HUES48 (cell line): ENCODE results near the gene MRPL18.
"Not testable (repeated sequence)": the region's sequence is repeated elsewhere in the genome, so short reads cannot be mapped to it uniquely, and the experiment has no call there.

Experiments used
- H3K27ac ChIP-seq: one replicate; pipeline ENCODE4 v1.7.0; 2013; ENCODE audit warnings: low read depth, low read length, inconsistent platforms
- H3K27me3 ChIP-seq: 2 replicates; pipeline ENCODE4 v1.6.1; 2013; ENCODE audit warnings: mild to moderate bottlenecking, low read length; ENCODE audit not compliant: control insufficient read depth, insufficient read depth
- H3K36me3 ChIP-seq: 2 replicates; pipeline ENCODE4 v1.6.1; 2013; ENCODE audit warnings: low read length; ENCODE audit not compliant: control insufficient read depth, insufficient read depth
- H3K4me1 ChIP-seq: 2 replicates; pipeline ENCODE4 v1.6.1; 2013; ENCODE audit warnings: mild to moderate bottlenecking, low read length; ENCODE audit not compliant: control insufficient read depth, insufficient read depth
- H3K4me3 ChIP-seq: 2 replicates; pipeline ENCODE4 v1.5.1; 2013; ENCODE audit warnings: mild to moderate bottlenecking, low read depth, low read length
- H3K9ac ChIP-seq: 2 replicates; pipeline ENCODE4 v1.6.1; 2013; ENCODE audit warnings: mild to moderate bottlenecking, low read depth, low read length, moderate library complexity
- H3K9me3 ChIP-seq: 2 replicates; pipeline ENCODE4 v1.6.1; 2013; ENCODE audit warnings: low read length; ENCODE audit not compliant: control insufficient read depth, insufficient read depth

Gene MRPL18

DNA sequence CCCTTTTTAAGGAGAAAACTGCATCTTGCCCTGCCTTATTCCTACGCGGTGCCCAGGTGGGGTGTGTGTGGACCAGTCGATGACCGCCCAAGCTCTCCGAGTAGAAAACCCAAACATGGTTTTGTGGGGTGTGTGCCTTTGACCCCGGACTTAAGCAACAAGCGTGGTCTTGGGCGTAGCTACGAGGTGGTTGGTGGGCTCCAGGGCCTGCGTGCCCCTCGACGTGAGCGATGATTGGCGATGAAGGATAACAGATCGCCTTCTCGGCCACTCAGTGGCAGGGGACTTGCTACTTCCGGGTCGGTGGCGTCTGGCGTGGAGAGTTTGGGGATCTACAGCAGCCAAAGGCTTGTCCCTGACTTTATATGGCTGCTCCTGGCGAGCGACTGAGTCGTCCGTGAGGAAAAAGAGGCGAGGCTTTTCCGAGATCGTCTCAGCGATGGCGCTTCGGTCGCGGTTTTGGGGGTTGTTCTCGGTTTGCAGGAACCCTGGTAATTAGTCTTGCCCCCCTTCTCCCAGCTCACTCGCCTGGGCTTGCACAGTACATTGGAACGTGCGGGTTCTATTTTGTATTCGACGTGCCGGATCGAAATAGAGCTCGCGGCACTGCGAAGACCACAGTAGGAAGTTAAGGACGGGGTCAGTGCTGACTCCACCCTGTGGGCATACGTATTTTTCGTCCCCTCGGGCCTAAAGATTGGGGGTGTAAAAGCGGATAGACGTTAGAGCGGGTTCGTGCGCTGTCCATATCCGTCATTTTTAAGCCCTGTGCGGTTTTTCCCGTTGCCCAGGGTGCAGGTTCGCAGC is at the start of gene MRPL18:
Gene MRPL18 (plus strand): TSS at position 319 of the 807 bp plus-strand sequence. CDS start 121 bp downstream, at position 440.
- Histone ChIP-seq H3K9ac (peak within 1 kb of the TSS; percentile 93), H3K4me3 (peak within 1 kb of the TSS; percentile 94), H3K27me3 (no peaks in the 10 kb centered on the region), H3K4me1 (peaks cover 16% of the 10 kb centered on the region), H3K9me3 (no peaks in the 10 kb centered on the region), H3K27ac (peak within 1 kb of the TSS; percentile 97), H3K36me3 (peaks cover 57% of the 10 kb centered on the region)

DNA sequence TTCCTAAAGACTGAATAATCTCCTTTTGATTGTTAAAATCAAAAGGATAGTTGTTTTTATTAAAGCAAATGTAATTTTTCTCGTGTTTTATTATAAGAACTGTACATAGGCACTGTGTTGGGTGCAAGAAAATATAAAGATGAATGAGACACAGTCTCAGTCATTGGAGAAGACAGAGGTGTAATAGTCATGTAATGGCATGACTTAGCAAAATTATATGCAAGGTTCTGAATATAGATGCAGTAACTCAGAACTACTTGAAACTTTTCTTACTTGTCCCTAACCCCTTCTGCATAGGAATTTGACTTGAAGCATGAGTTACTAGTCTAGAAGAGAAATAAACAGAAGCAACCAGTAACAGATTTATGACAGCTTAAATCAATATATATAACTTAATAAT is 48.1 kb upstream of the MRPL18 start:
- Histone ChIP-seq H3K4me1 (no peaks in the 10 kb centered on the region), H3K36me3 (peaks cover 100% of the 10 kb centered on the region), H3K9me3 (no peaks in the 10 kb centered on the region), H3K27ac (no peak overlapping the region), H3K4me3 (no peak overlapping the region), H3K9ac (no peak overlapping the region), H3K27me3 (no peaks in the 10 kb centered on the region)

DNA sequence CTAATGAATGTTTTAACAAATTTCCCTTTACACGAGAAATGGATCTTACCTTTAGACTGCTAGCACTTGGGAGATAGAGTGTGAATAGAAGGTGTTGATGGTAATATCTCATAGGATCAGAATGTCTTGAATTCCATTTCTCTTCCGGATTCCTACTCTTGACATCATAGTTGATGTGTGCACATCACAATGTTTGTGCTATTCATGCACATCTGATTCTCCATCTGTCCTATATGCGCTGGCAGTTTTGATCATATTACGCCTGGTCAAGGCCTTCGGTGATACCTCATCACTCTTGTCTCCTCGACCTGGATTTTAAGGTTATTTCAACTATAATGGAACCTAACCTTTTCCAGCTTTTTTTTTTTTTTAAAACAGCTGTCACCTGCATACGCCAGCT is 45.2 kb upstream of the MRPL18 start:
- H3K4me3 ChIP-seq, result no peak overlapping the region
- H3K36me3 ChIP-seq, result peaks cover 100% of the 10 kb centered on the region
- H3K9me3 ChIP-seq, result no peaks in the 10 kb centered on the region
- H3K4me1 ChIP-seq, result no peaks in the 10 kb centered on the region
- H3K27me3 ChIP-seq, result no peaks in the 10 kb centered on the region
- H3K9ac ChIP-seq, result no peak overlapping the region
- H3K27ac ChIP-seq, result no peak overlapping the region

DNA sequence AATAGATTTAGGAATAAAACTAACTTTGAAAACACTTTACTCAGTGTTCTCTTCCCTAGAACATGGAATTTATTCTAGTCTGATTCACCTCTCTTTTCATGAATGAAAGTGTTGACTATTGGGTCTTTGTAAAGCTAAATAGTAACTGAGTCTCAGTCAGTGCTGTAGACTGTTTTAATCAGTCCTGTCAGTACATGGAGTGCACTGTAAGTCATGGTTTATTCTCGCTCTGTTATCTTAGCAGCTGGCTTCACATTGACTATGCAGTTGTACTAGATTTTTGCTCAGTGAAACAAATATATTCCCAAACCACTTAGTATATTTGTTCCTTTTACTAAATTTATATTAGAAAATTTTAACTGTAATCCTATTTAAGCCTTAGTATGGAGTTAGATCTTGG is 43.5 kb upstream of the MRPL18 start:
- Histone ChIP-seq H3K9me3 (no peaks in the 10 kb centered on the region), H3K27ac (no peak overlapping the region), H3K36me3 (peaks cover 100% of the 10 kb centered on the region), H3K4me1 (no peaks in the 10 kb centered on the region), H3K27me3 (no peaks in the 10 kb centered on the region), H3K4me3 (no peak overlapping the region), H3K9ac (no peak overlapping the region)

DNA sequence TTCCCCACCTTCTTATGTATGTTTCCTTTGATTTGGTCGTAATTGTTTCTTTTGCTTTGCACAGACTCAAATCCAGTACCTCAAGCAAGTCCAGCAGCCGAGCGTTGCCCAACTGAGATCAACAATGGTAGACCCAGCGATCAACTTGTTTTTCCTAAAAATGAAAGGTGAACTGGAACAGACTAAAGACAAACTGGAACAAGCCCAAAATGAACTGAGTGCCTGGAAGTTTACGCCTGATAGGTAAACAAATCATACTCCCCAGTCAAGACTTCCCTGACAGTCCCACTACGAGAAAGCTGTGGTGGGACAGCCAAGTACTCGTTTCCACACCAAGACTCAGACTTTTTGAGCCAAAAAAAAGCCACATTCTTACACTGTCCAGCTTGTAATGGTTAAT is 42.1 kb upstream of the MRPL18 start:
- H3K4me1 ChIP-seq, H3K9ac ChIP-seq, H3K27me3 ChIP-seq, H3K9me3 ChIP-seq, H3K27ac ChIP-seq, H3K4me3 ChIP-seq: not testable (repeated sequence)
- peaks cover 100% of the 10 kb centered on the region for H3K36me3 ChIP-seq

DNA sequence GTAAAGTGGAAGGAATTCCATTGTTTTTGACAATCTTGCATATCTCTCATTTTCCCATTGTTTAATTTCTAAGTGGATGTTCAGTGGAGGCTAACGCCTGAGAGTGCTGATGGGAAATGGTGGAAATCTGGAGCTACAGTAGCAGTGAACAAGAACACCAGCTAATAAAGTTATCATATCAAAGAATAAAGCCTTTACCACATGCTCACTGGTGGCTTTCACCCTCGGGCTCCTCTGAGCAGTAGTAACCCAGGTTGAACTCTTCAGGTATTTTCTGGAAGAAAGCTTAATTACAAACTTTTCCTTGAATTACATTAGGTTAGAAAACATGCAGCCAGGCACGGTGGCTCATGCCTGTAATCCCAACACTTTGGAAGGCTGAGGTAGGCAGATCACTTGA is 38.8 kb upstream of the MRPL18 start:
- Histone ChIP-seq H3K4me1 (no peaks in the 10 kb centered on the region), H3K36me3 (peaks cover 100% of the 10 kb centered on the region), H3K9ac (no peak overlapping the region), H3K27ac (no peak overlapping the region), H3K9me3 (no peaks in the 10 kb centered on the region), H3K4me3 (no peak overlapping the region), H3K27me3 (no peaks in the 10 kb centered on the region)

DNA sequence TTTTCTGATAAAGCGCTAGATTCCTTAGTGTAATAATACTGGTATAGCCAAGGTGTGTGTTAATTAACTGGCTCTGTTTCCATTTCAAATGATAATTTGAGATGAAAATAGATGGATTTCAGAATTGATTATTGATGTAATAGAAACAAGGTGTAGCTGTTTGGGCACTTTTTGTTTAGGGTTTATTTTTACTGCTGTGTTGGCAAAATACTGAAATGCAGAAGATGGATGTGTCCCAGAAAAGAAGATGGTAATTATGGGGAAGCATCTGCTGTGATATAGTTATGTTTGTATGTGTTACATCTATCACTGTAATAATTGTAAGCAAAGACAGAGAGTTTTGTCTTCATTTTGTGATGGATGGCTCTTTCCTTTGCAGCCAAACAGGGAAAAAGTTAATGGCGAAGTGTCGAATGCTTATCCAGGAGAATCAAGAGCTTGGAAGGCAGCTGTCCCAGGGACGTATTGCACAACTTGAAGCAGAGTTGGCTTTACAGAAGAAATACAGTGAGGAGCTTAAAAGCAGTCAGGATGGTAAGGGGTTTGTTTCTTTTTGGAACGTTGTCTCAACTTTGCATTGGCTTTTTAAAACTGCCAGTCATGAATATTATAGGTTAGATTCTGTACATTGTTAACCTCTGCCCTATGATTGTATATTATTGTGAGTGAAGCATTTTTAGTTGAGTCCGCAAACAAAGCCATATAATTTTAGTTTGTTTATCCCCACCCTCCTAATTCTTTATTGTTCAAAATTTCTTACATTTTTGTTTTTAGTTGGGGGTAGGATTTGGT is 37.0 kb upstream of the MRPL18 start:
- Histone ChIP-seq H3K4me1 (no peaks in the 10 kb centered on the region), H3K27ac (no peak overlapping the region), H3K9ac (no peak overlapping the region), H3K9me3 (no peaks in the 10 kb centered on the region), H3K27me3 (no peaks in the 10 kb centered on the region), H3K4me3 (no peak overlapping the region), H3K36me3 (peaks cover 98% of the 10 kb centered on the region)

DNA sequence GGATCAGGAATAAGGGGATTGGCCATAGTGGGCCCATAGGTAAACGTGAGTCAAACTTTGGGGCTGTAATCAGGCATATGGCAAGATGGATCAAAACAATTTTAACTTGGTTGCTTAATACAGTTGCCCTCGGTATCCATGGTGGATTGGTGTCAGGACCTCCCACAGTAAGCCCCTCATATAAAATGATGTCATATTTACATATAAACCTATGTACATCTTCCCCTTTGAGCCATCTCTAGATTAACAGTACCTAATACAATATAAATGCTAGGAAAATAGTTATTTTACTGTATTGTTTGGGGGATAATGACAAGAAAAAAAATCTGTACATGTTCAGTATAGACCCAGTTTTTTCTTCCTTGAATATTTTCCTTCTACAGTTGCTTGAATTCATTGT is 35.9 kb upstream of the MRPL18 start:
- peaks cover 93% of the 10 kb centered on the region for H3K36me3 ChIP-seq
- no peaks in the 10 kb centered on the region for H3K9me3 ChIP-seq
- no peak overlapping the region for H3K4me3 ChIP-seq

DNA sequence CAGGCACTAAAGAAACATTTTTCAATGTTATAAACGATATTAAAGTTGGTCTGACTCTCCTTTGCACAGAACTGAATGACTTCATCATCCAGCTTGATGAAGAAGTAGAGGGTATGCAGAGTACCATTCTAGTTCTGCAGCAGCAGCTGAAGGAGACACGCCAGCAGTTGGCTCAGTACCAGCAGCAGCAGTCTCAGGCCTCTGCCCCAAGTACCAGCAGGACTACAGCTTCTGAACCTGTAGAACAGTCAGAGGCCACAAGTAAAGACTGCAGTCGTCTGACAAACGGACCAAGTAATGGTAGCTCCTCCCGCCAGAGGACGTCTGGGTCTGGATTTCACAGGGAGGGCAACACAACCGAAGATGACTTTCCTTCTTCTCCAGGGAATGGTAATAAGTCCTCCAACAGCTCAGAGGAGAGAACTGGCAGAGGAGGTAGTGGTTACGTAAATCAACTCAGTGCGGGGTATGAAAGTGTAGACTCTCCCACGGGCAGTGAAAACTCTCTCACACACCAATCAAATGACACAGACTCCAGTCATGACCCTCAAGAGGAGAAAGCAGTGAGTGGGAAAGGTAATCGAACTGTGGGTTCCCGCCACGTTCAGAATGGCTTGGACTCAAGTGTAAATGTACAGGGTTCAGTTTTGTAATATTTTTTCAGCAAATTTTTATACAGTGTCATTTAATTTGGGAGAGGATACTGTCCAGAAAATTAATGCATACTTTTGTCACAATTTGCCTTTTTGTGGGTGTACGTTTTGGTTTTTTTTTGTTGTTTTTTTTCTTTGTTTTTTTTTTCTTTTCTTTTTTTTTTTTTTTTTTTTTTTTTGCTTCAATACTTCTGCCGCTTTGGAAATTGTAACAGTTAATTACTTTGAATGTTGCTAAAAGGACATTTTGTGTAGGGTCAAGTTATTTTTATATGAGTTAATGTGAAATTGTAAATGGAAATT is 35.0 kb upstream of the MRPL18 start:
- H3K36me3 ChIP-seq, result peaks cover 89% of the 10 kb centered on the region
- H3K9ac ChIP-seq, result no peak overlapping the region
- no peaks in the 10 kb centered on the region for H3K9me3 ChIP-seq
- no peak overlapping the region for H3K27ac ChIP-seq
- H3K27me3 ChIP-seq, result no peaks in the 10 kb centered on the region
- H3K4me1 ChIP-seq, result peaks cover 9% of the 10 kb centered on the region
- no peak overlapping the region for H3K4me3 ChIP-seq

More for the DNA sequence above, 35.9 kb upstream of the MRPL18 start:
- no peak overlapping the region for H3K9ac ChIP-seq
- H3K4me1 ChIP-seq, result peaks cover under 1% of the 10 kb centered on the region; the same call in 1 of the 2 replicates
- H3K27ac ChIP-seq, result no peak overlapping the region
- H3K27me3 ChIP-seq, result no peaks in the 10 kb centered on the region

DNA sequence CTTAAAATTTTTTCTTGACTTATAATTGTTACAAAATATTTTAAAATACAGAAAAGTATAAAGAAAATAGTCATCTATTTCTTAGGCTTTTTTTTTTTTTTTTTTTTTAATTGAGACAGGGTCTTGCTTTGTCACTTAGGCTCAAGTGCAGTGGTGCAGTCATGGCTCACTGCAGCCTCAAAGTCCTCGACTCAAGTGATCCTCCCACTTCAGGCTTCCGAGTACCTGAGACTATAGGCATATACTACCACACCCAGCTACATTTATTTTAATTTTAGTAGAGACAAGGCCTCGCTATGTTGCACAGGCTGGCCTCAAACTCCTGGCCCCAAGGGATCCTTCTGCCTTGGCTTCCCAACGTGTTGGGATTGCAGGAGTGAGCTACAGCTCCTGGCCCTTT is 33.8 kb upstream of the MRPL18 start:
- H3K27ac ChIP-seq, result no peak overlapping the region
- H3K36me3 ChIP-seq, result peaks cover 76% of the 10 kb centered on the region
- no peak overlapping the region for H3K9ac ChIP-seq
- H3K4me1 ChIP-seq, result peaks cover 19% of the 10 kb centered on the region
- H3K27me3 ChIP-seq, result no peaks in the 10 kb centered on the region
- no peaks in the 10 kb centered on the region for H3K9me3 ChIP-seq
- H3K4me3 ChIP-seq, result no peak overlapping the region
